ENCODE results near the gene MPRIP. TPM values are rescaled to one million over a fixed set of nuclear protein-coding genes. Genes with fewer than 3 reads are reported as not detected.

MPRIP gene
- total and polyA plus RNA-seq, 2 of the 13 experiments (the other 11 are each of a cell fraction or from before 2014, with no cell fraction given) = 50.2 to 52.4 TPM

- TF ChIP-seq ARID3A (IDR thresholded peaks at IDR 0.05; ENCODE audit: low read depth, low read length) (no peak), ARID4A (CRISPR knock-in tag; IDR thresholded peaks at IDR 0.05; ENCODE audit: borderline replicate concordance) (peak; percentile 36; the same call in 1 of the 2 replicates), HNRNPL (IDR thresholded peaks at IDR 0.05; ENCODE audit: low read depth, low read length) (peak; percentile 65; the same call in 1 of the 2 replicates), ZMYM3 (CRISPR knock-in tag; IDR thresholded peaks at IDR 0.05) (peak; percentile 70; the same call in 1 of the 2 replicates), GABPA (IDR thresholded peaks at IDR 0.05; ENCODE audit: low read depth, low read length) (no peak), GABPA (CRISPR knock-in tag; IDR thresholded peaks at IDR 0.05; ENCODE audit: low read depth) (peak; percentile 47), ZNF296 (CRISPR knock-in tag; conservative IDR thresholded peaks at IDR 0.05) (peak; percentile 73; the same call in 1 of the 2 replicates), FOXO1 (CRISPR knock-in tag; IDR thresholded peaks at IDR 0.05) (peak; percentile 48; the same call in 1 of the 2 replicates), MEF2D (CRISPR knock-in tag; IDR thresholded peaks at IDR 0.05) (0 out of 2 replicates have a peak, but pooled peaks have one; percentile 57), KDM5B (CRISPR knock-in tag; IDR thresholded peaks at IDR 0.05; ENCODE audit: borderline replicate concordance) (peak; percentile 24; the same call in 1 of the 2 replicates), ZSCAN31 (CRISPR knock-in tag; IDR thresholded peaks at IDR 0.05; ENCODE audit: low read depth) (0 out of 2 replicates have a peak, but pooled peaks have one; percentile 29), ZSCAN30 (CRISPR knock-in tag; IDR thresholded peaks at IDR 0.05) (no peak), ZBTB49 (CRISPR knock-in tag; IDR thresholded peaks at IDR 0.05; ENCODE audit: borderline replicate concordance) (no peak), PATZ1 (CRISPR knock-in tag; IDR thresholded peaks at IDR 0.05) (peak; percentile 73; the same call in 1 of the 2 replicates)
Observed at GRCh38 chr17:17032131-17032692, 10.0 kb upstream of the MPRIP start (continued).
